OCI-LY3 (cell line): Measurements from ENCODE around the gene GCSAM.

Experiments
- H2AFZ ChIP-seq: fragments of 200-600, 300-600 bp; shearing (Covaris generic); 2 replicates; pipeline ENCODE4 v1.6.0; 2014; ENCODE audit warnings: antibody characterized with exemption, low read depth, low read length
- H3K27ac ChIP-seq: fragments of 200-600, 300-600 bp; sonication (generic); 2 replicates; pipeline ENCODE4 v1.5.1; 2014; ENCODE audit warnings: mild to moderate bottlenecking, low read length, moderate library complexity, mixed read lengths
- H3K27me3 ChIP-seq: fragments of 200-600, 300-600 bp; sonication (generic); 2 replicates; pipeline ENCODE4 v1.6.1; 2014; ENCODE audit warnings: low read depth, low read length, mixed read lengths
- H3K36me3 ChIP-seq: fragments of 200-600, 300-600 bp; sonication (generic); replicated peaks from 2 replicates; pipeline ENCODE3; 2014; ENCODE audit warnings: low read depth, low read length, mixed read lengths
- H3K4me1 ChIP-seq: fragments of 300-600, 200-600 bp; sonication (generic); 2 replicates; pipeline ENCODE4 v1.6.1; 2014; ENCODE audit warnings: low read length, mixed read lengths
- H3K4me2 ChIP-seq: fragments of 200-600, 300-600 bp; sonication (generic); 2 replicates; pipeline ENCODE4 v1.6.1; 2014; ENCODE audit warnings: low read length, mixed read lengths
- H3K4me3 ChIP-seq: fragments of 300-600, 200-600 bp; sonication (generic); 2 replicates; pipeline ENCODE4 v1.5.1; 2014; ENCODE audit warnings: antibody characterized with exemption, mild to moderate bottlenecking, low read length, moderate library complexity
- H3K79me2 ChIP-seq: fragments of 300-600, 200-600 bp; shearing (Covaris generic); 2 replicates; pipeline ENCODE4 v1.6.1; 2014; ENCODE audit warnings: mild to moderate bottlenecking, low read length, mixed read lengths
- H3K9ac ChIP-seq: fragments of 300-600, 200-600 bp; shearing (Covaris generic); 2 replicates; pipeline ENCODE4 v1.6.0; 2014; ENCODE audit warnings: mild to moderate bottlenecking, low read length, moderate library complexity
- H3K9me3 ChIP-seq: fragments of 200-600, 300-600 bp; shearing (Covaris generic); 2 replicates; pipeline ENCODE4 v1.6.1; 2014; ENCODE audit warnings: low read length, mixed read lengths; ENCODE audit not compliant: insufficient read depth
- H4K20me1 ChIP-seq: fragments of 200-600, 300-600 bp; sonication (generic); 2 replicates; pipeline ENCODE4 v1.6.1; 2016; ENCODE audit warnings: low read length, mixed read lengths; ENCODE audit not compliant: insufficient read depth
- EZH2phosphoT487 ChIP-seq: fragments of 200-600 bp; shearing (Covaris generic); IDR thresholded peaks from 2 replicates; pipeline ENCODE4 v1.6.1; 2018; ENCODE audit warnings: antibody characterized with exemption, mixed run types, low read depth
- TF ChIP-seq, protein P1 (sequence below): fragments of 200-600, 300-600 bp; sonication (generic); IDR thresholded peaks from 2 replicates; pipeline ENCODE4 v1.5.1; 2014; ENCODE audit warnings: antibody characterized with exemption, low read length, low read depth

Gene GCSAM

DNA sequence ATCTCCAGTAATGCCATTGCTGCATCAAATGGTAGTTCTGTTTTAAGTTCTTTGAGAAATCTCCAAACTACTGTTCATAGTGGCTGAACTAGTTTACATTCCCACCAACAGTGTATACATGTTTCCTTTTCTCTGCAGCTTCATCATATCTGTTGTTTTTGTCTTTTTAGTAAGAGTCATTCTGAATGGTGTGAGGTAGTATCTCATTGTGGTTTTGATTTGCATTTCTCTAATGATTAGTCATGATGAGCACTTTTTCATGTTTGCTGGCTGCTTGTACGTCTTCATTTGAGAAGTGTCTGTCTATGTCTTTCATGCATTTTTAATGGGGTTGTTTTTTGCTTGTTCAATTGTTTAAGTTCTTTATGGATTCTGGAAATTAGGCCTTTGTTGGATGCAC is 10.2 kb upstream of the GCSAM start:
- no peak overlapping the region for H3K27ac ChIP-seq
- no peaks in the 10 kb centered on the region for H3K79me2 ChIP-seq
- H3K36me3 ChIP-seq = no peaks in the 10 kb centered on the region
- H3K9me3 ChIP-seq = 0 out of 2 replicates have a peak, but pooled peaks cover 13% of the 10 kb centered on the region
- H4K20me1 ChIP-seq = no peaks in the 10 kb centered on the region
- no peak overlapping the region for H2AFZ ChIP-seq
- TF ChIP-seq EZH2phosphoT487 = no peak
- TF ChIP-seq, protein P1, sequence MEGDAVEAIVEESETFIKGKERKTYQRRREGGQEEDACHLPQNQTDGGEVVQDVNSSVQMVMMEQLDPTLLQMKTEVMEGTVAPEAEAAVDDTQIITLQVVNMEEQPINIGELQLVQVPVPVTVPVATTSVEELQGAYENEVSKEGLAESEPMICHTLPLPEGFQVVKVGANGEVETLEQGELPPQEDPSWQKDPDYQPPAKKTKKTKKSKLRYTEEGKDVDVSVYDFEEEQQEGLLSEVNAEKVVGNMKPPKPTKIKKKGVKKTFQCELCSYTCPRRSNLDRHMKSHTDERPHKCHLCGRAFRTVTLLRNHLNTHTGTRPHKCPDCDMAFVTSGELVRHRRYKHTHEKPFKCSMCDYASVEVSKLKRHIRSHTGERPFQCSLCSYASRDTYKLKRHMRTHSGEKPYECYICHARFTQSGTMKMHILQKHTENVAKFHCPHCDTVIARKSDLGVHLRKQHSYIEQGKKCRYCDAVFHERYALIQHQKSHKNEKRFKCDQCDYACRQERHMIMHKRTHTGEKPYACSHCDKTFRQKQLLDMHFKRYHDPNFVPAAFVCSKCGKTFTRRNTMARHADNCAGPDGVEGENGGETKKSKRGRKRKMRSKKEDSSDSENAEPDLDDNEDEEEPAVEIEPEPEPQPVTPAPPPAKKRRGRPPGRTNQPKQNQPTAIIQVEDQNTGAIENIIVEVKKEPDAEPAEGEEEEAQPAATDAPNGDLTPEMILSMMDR = no peak
- no peaks in the 10 kb centered on the region for H3K4me1 ChIP-seq
- no peak overlapping the region for H3K4me2 ChIP-seq
- peaks cover 4% of the 10 kb centered on the region; the same call in 1 of the 2 replicates for H3K27me3 ChIP-seq
- no peak overlapping the region for H3K9ac ChIP-seq
- no peak overlapping the region for H3K4me3 ChIP-seq

DNA sequence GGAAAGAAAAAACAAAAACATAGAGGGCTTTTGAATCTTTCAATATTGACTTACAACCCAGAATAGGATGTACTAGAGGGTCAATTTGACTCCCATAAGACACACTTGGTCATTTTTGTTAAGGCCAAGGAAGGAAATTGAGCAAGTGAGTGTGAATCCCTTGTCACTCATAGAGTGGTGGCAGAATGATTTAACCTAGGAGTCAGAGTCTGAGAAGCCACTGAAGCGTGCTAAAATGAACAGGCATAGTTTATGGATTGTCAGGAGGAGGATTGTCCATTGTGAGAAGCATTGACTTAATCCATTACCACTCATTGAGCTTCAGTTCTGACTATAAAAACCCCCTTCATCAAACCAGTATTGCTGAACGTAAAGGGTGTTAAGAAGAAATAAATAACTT is 8.2 kb upstream of the GCSAM start:
- peaks cover 4% of the 10 kb centered on the region; the same call in 1 of the 2 replicates for H3K27me3 ChIP-seq
- no peak overlapping the region for H3K27ac ChIP-seq
- H3K4me3 ChIP-seq = no peak overlapping the region
- H3K36me3 ChIP-seq = no peaks in the 10 kb centered on the region
- H3K9ac ChIP-seq = no peak overlapping the region
- H3K9me3 ChIP-seq = 0 out of 2 replicates have a peak, but pooled peaks cover 7% of the 10 kb centered on the region
- H4K20me1 ChIP-seq = no peaks in the 10 kb centered on the region
- peaks cover 18% of the 10 kb centered on the region for H3K4me1 ChIP-seq
- no peak for TF ChIP-seq EZH2phosphoT487
- TF ChIP-seq, protein P1 = no peak
- no peaks in the 10 kb centered on the region for H3K79me2 ChIP-seq
- no peak overlapping the region for H3K4me2 ChIP-seq
- no peak overlapping the region for H2AFZ ChIP-seq

DNA sequence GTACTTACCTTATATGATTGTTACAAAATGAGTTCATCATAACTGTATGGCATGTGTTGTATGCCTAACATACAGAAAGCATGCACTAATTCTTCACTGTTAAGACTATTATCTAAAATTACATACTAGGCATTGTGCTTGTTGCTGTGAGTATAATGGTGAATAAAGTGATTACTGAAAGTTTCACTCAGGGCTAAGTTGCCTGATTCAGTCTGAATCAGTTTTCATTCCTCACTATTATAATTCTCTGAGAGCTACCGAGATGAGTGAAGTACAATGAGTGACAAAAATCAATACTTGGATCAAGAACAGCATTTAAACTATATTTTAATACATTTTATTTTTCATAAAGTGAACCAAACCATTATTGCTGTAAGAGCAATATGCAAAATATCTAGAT is 7.5 kb upstream of the GCSAM start:
- TF ChIP-seq EZH2phosphoT487 = no peak
- TF ChIP-seq, protein P1 = no peak
- H3K27ac ChIP-seq = no peak overlapping the region

DNA sequence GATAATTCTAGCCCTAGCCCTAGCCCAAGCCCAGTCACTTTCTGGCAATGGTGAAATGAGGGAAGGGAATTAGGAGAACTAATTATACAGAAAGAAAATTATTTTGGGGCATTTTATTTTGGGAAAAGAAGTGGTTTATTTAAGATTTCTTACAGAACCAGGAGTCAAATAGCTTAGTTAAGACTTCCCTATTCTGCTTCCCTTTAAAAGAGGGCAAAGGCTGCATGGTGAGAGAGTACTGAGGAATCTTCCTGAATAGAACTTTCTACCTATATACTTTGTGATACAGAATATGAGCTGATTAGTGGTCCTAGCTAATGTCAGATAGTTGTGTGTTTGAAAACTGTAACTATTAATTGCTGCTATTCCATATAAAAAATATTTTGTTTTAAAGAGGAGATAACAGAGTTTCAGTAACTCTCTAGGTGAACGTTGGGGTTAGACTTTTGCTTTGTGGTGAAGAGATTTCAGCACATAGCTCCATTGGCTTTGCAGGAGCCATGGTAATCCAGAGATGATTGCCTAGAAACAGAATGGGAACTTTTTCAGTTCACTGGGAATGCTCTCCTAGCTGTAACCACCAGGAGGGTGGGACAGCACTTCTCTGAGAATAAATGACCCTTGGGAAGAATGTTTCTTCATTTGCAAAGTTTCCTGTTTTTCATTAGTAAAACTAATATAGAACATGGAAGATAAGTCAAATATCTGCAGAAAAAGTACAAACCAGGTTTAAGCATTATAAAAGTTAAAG is 5.3 kb upstream of the GCSAM start:
- Histone ChIP-seq H3K36me3 (no peaks in the 10 kb centered on the region), H3K9ac (no peak overlapping the region), H3K4me3 (no peak overlapping the region), H3K9me3 (no peaks in the 10 kb centered on the region), H3K4me1 (peaks cover 47% of the 10 kb centered on the region), H3K27me3 (peaks cover 4% of the 10 kb centered on the region; the same call in 1 of the 2 replicates), H3K4me2 (no peak overlapping the region), H2AFZ (no peak overlapping the region), H4K20me1 (no peaks in the 10 kb centered on the region), H3K79me2 (no peaks in the 10 kb centered on the region), H3K27ac (no peak overlapping the region)
- no peak for TF ChIP-seq EZH2phosphoT487
- TF ChIP-seq, protein P1 = no peak

More for the DNA sequence above, 7.5 kb upstream of the GCSAM start:
- Histone ChIP-seq H3K4me3 (no peak overlapping the region), H4K20me1 (no peaks in the 10 kb centered on the region), H3K9ac (no peak overlapping the region), H3K4me2 (no peak overlapping the region), H3K9me3 (0 out of 2 replicates have a peak, but pooled peaks cover 7% of the 10 kb centered on the region), H3K79me2 (no peaks in the 10 kb centered on the region), H3K36me3 (no peaks in the 10 kb centered on the region), H3K27me3 (peaks cover 4% of the 10 kb centered on the region; the same call in 1 of the 2 replicates), H2AFZ (no peak overlapping the region), H3K4me1 (peaks cover 26% of the 10 kb centered on the region)
